ENCODE measurements around the gene KNDC1.

KNDC1 gene

GRCh38 chr10:133180965-133181639 lies 21.1 kb downstream of the KNDC1 start:
- no peaks in the 10 kb centered on the region for H3K9me2 ChIP-seq (replicated peaks; ENCODE audit: insufficient read depth, low read length)
- no peak for TF ChIP-seq EZH2 (optimal IDR thresholded peaks at IDR 0.05; ENCODE audit: low read depth, low read length)
- DNase-seq = no peak
- no peaks in the 10 kb centered on the region for H3F3A ChIP-seq (ENCODE audit: insufficient read depth, low read length)
- no peaks in the 10 kb centered on the region for H3K4me1 ChIP-seq (ENCODE audit: low read length)
- no peaks in the 10 kb centered on the region for H3K79me2 ChIP-seq (ENCODE audit: low read length)
- no peak overlapping the region for H3K4me2 ChIP-seq (ENCODE audit: low read depth, low read length)
- no peak overlapping the region for H3K9ac ChIP-seq (ENCODE audit: low read length)
- no peak overlapping the region for H2AFZ ChIP-seq (ENCODE audit: low read length)
- no peaks in the 10 kb centered on the region for H3K9me3 ChIP-seq (replicated peaks; ENCODE audit: insufficient read depth, low read length)
- H3K36me3 ChIP-seq (replicated peaks; ENCODE audit: insufficient read depth, low read length) = no peaks in the 10 kb centered on the region
- H3K27ac ChIP-seq (ENCODE audit: low read length) = no peak overlapping the region
- no peaks in the 10 kb centered on the region for H4K20me1 ChIP-seq (ENCODE audit: insufficient read depth, low read length)
- peaks cover 30% of the 10 kb centered on the region for H3K27me3 ChIP-seq (replicated peaks; ENCODE audit: insufficient read depth, low read length)
- no peak overlapping the region for H3K4me3 ChIP-seq (ENCODE audit: low read length)

GRCh38 chr10:133182190-133182589 lies 22.2 kb downstream of the KNDC1 start:
- Histone ChIP-seq H4K20me1 (ENCODE audit: insufficient read depth, low read length) (no peaks in the 10 kb centered on the region), H2AFZ (ENCODE audit: low read length) (no peak overlapping the region), H3K4me2 (ENCODE audit: low read depth, low read length) (no peak overlapping the region), H3K27ac (ENCODE audit: low read length) (no peak overlapping the region), H3F3A (ENCODE audit: insufficient read depth, low read length) (no peaks in the 10 kb centered on the region), H3K27me3 (replicated peaks; ENCODE audit: insufficient read depth, low read length) (peaks cover 41% of the 10 kb centered on the region), H3K4me1 (ENCODE audit: low read length) (no peaks in the 10 kb centered on the region), H3K4me3 (ENCODE audit: low read length) (no peak overlapping the region), H3K36me3 (replicated peaks; ENCODE audit: insufficient read depth, low read length) (no peaks in the 10 kb centered on the region), H3K9me2 (replicated peaks; ENCODE audit: insufficient read depth, low read length) (no peaks in the 10 kb centered on the region), H3K9ac (ENCODE audit: low read length) (no peak overlapping the region), H3K79me2 (ENCODE audit: low read length) (no peaks in the 10 kb centered on the region), H3K9me3 (replicated peaks; ENCODE audit: insufficient read depth, low read length) (no peaks in the 10 kb centered on the region)
- DNase-seq = no peak
- no peak for TF ChIP-seq EZH2phosphoT487 (IDR thresholded peaks at IDR 0.05; ENCODE audit: low read length)
- no peak for TF ChIP-seq CTCF (IDR thresholded peaks at IDR 0.05; ENCODE audit: low read length)
- no peak for TF ChIP-seq EZH2 (optimal IDR thresholded peaks at IDR 0.05; ENCODE audit: low read depth, low read length)

- Histone ChIP-seq H3K36me3 (replicated peaks; ENCODE audit: insufficient read depth, low read length) (no peaks in the 10 kb centered on the region), H3K79me2 (ENCODE audit: low read length) (no peaks in the 10 kb centered on the region), H3K4me1 (ENCODE audit: low read length) (no peaks in the 10 kb centered on the region), H2AFZ (ENCODE audit: low read length) (no peak overlapping the region), H4K20me1 (ENCODE audit: insufficient read depth, low read length) (no peaks in the 10 kb centered on the region), H3K9me3 (replicated peaks; ENCODE audit: insufficient read depth, low read length) (no peaks in the 10 kb centered on the region), H3F3A (ENCODE audit: insufficient read depth, low read length) (no peaks in the 10 kb centered on the region), H3K4me3 (ENCODE audit: low read length) (no peak overlapping the region), H3K27ac (ENCODE audit: low read length) (no peak overlapping the region), H3K27me3 (replicated peaks; ENCODE audit: insufficient read depth, low read length) (peaks cover 44% of the 10 kb centered on the region), H3K9me2 (replicated peaks; ENCODE audit: insufficient read depth, low read length) (no peaks in the 10 kb centered on the region), H3K9ac (ENCODE audit: low read length) (no peak overlapping the region), H3K4me2 (ENCODE audit: low read depth, low read length) (no peak overlapping the region)
- TF ChIP-seq CTCF (IDR thresholded peaks at IDR 0.05; ENCODE audit: low read length) = no peak
- TF ChIP-seq EZH2phosphoT487 (IDR thresholded peaks at IDR 0.05; ENCODE audit: low read length) = no peak
- no peak for TF ChIP-seq EZH2 (optimal IDR thresholded peaks at IDR 0.05; ENCODE audit: low read depth, low read length)
- DNase-seq = no peak
These were observed 23.0 kb downstream of the KNDC1 start for GRCh38 chr10:133182791-133183645.

Measured in MM.1S (cell line).